GM18861 (cell line): ENCODE results near the gene PLSCR3.

Source experiments
- ATAC-seq: cut with Tn5 transposase; IDR thresholded peaks from one replicate; pipeline ENCODE4 v1.9.1; 2021; ENCODE audit not compliant: unreplicated experiment

The PLSCR3 gene

DNA sequence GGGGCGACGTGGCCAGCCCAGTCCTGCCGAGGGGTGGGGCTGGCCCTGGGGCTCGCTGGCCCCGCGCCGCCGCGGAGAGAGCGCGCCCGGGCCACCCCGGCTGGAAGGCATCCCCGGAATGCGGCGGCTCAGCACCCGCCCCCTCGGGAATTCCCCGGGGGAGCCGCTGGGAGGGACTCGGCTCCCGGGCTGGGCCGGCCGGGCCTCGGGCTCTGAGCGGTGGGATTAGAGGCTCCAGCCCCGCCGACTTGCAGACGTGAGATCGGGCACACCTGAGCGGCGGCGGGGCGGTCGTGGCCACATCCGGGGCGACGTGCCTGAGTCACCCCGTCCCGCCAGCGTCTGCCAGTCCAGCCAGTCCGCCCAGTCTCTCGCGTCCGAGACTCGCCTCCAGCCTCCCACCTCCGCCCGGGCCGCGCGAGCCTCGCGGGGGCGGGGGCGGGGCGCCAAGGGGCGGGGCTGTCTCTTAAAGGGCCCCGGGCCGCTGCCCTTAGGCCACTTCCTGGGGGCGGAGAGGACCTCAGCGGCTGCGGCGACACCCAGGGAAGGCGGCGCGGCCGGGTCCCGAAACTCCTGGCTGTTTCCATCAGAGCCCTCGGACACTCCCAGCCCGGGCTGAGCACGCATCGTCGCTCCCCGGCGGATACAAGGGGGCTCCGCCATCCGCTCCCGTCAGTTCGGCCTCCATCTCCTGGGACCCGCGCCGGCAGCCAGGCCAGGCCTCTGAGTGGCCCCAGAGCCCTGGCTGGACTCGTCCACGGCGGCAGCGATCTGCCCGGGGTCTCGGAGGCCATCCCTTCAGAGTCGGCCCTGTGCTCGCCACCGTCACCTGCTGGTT, 42.4 kb downstream of the PLSCR3 start, which contains the start of gene KCTD11:
KCTD11 (plus strand) TSS at position 498 of the 838 bp plus-strand sequence.
- ATAC-seq: peak; percentile 58

DNA sequence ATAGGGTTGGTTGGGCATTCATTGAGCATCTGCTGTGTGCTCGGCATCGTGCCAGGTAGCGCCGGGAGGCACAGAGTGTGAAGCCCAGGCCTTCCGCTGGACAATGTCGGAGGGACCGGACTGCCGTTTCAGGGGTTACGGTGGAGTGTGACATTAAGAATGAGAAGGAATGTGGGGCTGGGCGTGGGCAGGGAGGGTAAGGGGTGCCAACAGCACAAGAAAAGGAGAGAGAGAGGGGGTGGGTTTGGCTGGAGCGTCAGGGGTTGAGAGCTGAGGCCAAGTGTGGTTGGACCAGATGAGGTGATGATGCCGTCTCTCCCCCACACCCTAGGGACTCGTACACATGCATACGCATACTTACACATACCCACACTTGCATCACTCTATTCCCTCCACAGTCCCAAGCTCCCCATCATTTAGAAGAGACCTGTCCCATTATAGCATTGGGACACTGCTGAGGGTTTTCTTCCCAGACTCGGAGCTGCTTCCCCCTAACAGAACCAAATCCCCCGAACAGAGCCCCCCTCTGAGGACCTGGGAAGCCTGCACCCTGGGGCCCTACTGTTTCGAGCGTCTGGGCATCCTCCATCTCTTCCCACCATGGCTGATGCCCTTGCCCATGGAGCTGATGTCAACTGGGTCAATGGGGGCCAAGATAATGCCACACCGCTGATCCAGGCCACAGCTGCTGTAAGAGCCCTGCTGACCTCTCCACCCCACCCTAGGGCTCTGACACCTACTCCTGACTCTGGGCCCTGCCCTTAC, 45.7 kb downstream of the PLSCR3 start:
- no peak for ATAC-seq

DNA sequence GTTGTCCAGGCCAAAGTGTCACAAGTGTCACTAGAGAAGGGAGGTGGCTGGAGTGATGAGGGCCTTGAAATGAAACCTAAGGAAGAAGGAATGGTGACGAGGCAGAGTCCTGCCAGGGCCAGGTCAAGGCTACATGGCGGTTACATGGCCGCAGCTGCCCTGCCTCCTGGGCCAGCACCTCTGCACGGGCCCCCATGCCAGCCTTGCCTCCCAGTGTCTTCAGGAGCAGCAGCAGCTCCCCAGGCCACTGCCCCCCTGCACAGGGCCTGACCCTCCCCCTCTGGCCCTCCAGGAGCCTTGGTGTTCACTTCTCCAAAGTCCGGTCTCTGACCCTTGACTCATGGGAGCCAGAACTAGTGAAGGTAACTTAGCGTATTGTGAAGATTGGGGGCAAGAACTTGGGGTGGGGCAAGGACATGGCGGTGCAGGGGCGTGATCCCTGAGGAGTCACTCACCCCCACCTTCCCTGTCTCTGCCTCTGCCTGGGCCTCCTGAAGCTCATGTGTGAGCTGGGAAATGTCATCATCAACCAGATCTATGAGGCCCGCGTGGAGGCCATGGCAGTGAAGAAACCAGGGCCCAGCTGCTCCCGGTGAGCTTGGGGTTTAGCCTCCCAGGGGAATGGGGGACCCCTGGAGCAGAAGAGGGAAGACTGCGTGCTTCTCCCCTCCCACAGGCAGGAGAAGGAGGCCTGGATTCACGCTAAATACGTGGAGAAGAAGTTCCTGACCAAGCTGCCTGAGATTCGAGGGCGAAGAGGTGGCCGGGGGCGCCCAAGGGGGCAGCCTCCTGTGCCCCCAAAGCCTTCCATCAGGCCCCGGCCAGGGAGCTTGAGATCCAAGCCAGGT, 46.5 kb downstream of the PLSCR3 start:
- no peak for ATAC-seq

DNA sequence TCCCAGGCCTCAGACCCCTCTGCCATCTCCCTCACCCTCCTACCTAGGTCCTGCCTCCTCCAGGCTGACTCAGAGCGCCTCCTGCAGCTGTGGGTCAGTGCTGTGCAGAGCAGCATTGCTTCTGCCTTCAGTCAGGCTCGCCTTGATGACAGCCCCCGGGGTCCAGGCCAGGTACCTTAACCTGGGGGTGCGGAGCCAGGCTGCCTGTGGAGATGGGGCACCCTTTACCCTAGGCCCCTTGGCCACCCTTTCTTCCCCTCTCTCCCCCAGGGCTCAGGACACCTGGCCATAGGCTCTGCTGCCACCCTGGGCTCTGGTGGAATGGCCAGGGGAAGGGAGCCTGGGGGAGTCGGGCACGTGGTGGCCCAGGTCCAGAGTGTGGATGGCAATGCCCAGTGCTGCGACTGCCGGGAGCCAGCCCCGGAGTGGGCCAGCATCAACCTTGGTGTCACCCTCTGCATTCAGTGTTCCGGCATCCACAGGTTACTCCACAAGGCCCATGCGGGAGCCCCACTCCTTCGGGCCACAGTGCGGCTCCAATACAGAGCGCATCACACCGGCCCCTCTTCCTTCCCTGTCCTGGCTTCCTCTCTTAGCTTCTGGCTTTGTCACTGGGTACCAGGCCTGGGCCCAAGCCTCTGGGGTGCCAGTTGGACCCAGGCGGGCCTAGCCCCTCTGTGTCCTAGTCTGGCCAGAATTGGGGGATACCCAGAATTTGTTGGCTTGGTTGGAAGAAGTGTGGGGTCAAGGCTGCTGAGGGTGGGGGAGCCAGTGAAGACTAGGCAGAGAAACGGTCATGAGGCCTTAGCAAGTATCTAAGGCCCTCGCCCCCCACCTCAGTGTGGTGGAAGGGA, 47.3 kb downstream of the PLSCR3 start:
- ATAC-seq: no peak

DNA sequence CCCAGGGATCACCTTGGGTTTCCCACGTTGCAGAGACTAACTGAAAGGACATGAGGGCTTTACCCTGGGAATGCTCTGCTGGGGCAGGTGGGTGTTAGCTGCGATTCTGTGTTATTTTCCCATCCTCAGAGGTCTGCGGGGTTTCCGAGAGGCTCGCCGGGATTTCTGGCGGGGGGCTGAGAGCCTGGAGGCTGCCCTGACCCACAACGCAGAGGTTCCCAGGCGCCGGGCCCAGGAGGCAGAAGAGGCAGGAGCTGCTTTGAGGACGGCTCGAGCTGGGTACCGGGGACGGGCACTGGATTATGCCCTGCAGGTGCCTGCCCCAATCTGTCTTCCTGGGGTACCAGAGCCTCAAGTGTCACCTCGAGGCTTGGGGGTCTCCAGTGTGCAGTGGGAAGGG, 51.1 kb downstream of the PLSCR3 start:
- ATAC-seq: no peak

DNA sequence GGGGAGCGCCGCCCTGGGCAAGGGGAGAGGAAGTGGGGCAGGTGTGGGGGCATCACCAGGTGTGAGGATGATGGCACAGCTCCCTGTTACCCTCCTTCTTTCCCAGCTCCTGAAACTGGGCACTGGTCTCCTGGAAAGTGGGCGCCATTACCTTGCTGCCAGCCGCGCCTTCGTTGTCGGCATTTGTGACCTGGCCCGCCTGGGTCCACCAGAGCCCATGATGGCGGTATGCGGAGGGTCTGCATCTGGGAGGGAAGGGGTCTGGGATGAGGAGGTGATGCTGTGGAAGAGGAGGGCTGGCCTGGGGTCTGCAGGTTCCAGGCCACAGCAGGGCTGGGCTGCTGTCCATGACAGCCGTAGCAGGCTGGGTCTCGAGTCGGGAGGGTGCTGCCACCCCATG, 52.5 kb downstream of the PLSCR3 start:
- ATAC-seq: no peak

DNA sequence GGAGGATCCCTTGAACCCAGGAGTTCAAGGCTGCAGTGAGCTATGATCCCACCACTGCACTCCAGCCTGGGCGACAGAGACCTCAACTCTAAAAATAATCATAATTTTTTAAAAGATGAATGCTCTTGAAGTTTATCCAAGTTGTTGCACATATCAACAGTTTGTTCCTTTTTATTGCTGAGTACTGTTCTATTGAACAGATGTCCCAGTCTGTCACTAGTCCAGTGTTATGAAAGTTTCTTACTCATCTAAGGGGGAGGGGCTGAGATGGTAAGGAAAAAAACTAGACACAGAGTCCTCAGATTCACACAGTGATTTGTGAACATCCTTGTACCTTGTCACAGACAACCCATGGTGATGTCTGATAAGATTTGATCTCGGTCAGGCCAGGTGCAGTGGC, 54.1 kb downstream of the PLSCR3 start:
- no peak for ATAC-seq
